OCI-LY1 (cell line): ENCODE results near the gene DENND4B.

Experiments
- H2AFZ ChIP-seq: fragments of 200-600 bp; sonication (generic), shearing (Covaris generic); 2 replicates; pipeline ENCODE4 v1.6.0; 2014; ENCODE audit warnings: antibody characterized with exemption, mild to moderate bottlenecking, low read length
- H3F3A ChIP-seq: fragments of 200-600 bp; sonication (generic), shearing (Covaris generic); 2 replicates; pipeline ENCODE4 v1.6.0; 2014; ENCODE audit warnings: mild to moderate bottlenecking, antibody characterized with exemption, low read length, moderate library complexity; ENCODE audit not compliant: insufficient read depth
- H3K27ac ChIP-seq: fragments of 200-600 bp; sonication (generic); 2 replicates; pipeline ENCODE4 v1.5.1; 2014; ENCODE audit warnings: low read length, mixed run types, mild to moderate bottlenecking, low read depth; ENCODE audit not compliant: poor library complexity, severe bottlenecking
- H3K27me3 ChIP-seq: fragments of 200-600 bp; sonication (generic); 2 replicates; pipeline ENCODE4 v1.6.0; 2014; ENCODE audit warnings: antibody characterized with exemption, mild to moderate bottlenecking, low read length, moderate library complexity; ENCODE audit not compliant: insufficient read depth
- H3K36me3 ChIP-seq: fragments of 200-600 bp; sonication (generic); 2 replicates; pipeline ENCODE4 v1.6.1; 2014; ENCODE audit warnings: mild to moderate bottlenecking, antibody characterized with exemption, low read length, moderate library complexity, mixed read lengths; ENCODE audit not compliant: insufficient read depth
- H3K4me1 ChIP-seq: fragments of 200-600 bp; sonication (generic); 2 replicates; pipeline ENCODE4 v1.5.1; 2014; ENCODE audit warnings: mild to moderate bottlenecking, low read length, moderate library complexity; ENCODE audit not compliant: insufficient read depth, severe bottlenecking
- H3K4me2 ChIP-seq: fragments of 200-600 bp; sonication (generic), shearing (Covaris generic); 2 replicates; pipeline ENCODE4 v1.6.1; 2014; ENCODE audit warnings: low read length
- H3K4me3 ChIP-seq: fragments of 200-600 bp; sonication (generic); 2 replicates; pipeline ENCODE4 v1.5.1; 2014; ENCODE audit warnings: low read length, low read depth, mild to moderate bottlenecking, mixed read lengths; ENCODE audit not compliant: poor library complexity, severe bottlenecking
- H3K79me2 ChIP-seq: fragments of 200-600 bp; shearing (Covaris generic); 2 replicates; pipeline ENCODE4 v1.6.1; 2016; ENCODE audit warnings: mixed run types, low read length, mixed read lengths; ENCODE audit not compliant: insufficient read depth
- H3K9ac ChIP-seq: fragments of 200-600 bp; sonication (generic), shearing (Covaris generic); 2 replicates; pipeline ENCODE4 v1.6.1; 2014; ENCODE audit warnings: mild to moderate bottlenecking, low read length, mixed read lengths
- H3K9me2 ChIP-seq: fragments of 200-600 bp; sonication (generic), shearing (Covaris generic); 2 replicates; pipeline ENCODE4 v1.6.1; 2014; ENCODE audit warnings: low read depth, mild to moderate bottlenecking, low read length, mixed read lengths
- H3K9me3 ChIP-seq: fragments of 200-600 bp; shearing (Covaris generic); 2 replicates; pipeline ENCODE4 v1.6.1; 2014; ENCODE audit warnings: low read length, mixed read lengths
- H4K20me1 ChIP-seq: fragments of 200-600 bp; sonication (generic), shearing (Covaris generic); 2 replicates; pipeline ENCODE4 v1.6.0; 2016; ENCODE audit warnings: mild to moderate bottlenecking, low read length; ENCODE audit not compliant: insufficient read depth
- CTCF ChIP-seq: fragments of 200-600 bp; sonication (generic), shearing (Covaris generic); IDR thresholded peaks from 2 replicates; pipeline ENCODE4 v1.5.1; 2017; ENCODE audit warnings: mild to moderate bottlenecking, antibody characterized with exemption, low read length, moderate library complexity, mixed read lengths
- EZH2 ChIP-seq: fragments of 200-600 bp; sonication (generic), shearing (Covaris generic); IDR thresholded peaks from 2 replicates; pipeline ENCODE4 v1.8.0; 2017; ENCODE audit warnings: borderline replicate concordance, mixed run types, mild to moderate bottlenecking, antibody characterized with exemption, low read length, moderate library complexity, mixed read lengths

DENND4B gene

GRCh38 chr1:153987621-153988020, 41.1 kb upstream of the DENND4B start:
- Histone ChIP-seq H3K79me2 (peaks cover 8% of the 10 kb centered on the region; the same call in 1 of the 2 replicates), H3K9me3 (no peaks in the 10 kb centered on the region), H3K4me1 (peaks cover 35% of the 10 kb centered on the region), H3K27ac (peak overlapping the region; percentile 59), H3K9me2 (no peaks in the 10 kb centered on the region), H3K36me3 (peaks cover 20% of the 10 kb centered on the region), H3K4me3 (no peak overlapping the region), H2AFZ (no peak overlapping the region), H3K4me2 (no peak overlapping the region), H3F3A (no peaks in the 10 kb centered on the region), H3K27me3 (no peaks in the 10 kb centered on the region), H3K9ac (no peak overlapping the region), H4K20me1 (no peaks in the 10 kb centered on the region)
- no peak for TF ChIP-seq EZH2
- TF ChIP-seq CTCF: no peak

- peaks cover 20% of the 10 kb centered on the region for H3K4me1 ChIP-seq
- H2AFZ ChIP-seq: no peak within 1 kb of the TSS; the same call in 1 of the 2 replicates
- H3K4me3 ChIP-seq: peak within 1 kb of the TSS; percentile 27
- H3K79me2 ChIP-seq: peaks cover 1% of the 10 kb centered on the region; the same call in 1 of the 2 replicates
- H3F3A ChIP-seq: no peaks in the 10 kb centered on the region
- H3K9me2 ChIP-seq: no peaks in the 10 kb centered on the region
- peak within 1 kb of the TSS; percentile 30; the same call in 1 of the 2 replicates for H3K9ac ChIP-seq
- no peaks in the 10 kb centered on the region for H3K27me3 ChIP-seq
- H3K36me3 ChIP-seq: peaks cover 5% of the 10 kb centered on the region
- peak within 1 kb of the TSS; percentile 59 for H3K27ac ChIP-seq
- H3K9me3 ChIP-seq: no peaks in the 10 kb centered on the region
- no peaks in the 10 kb centered on the region for H4K20me1 ChIP-seq
- TF ChIP-seq EZH2 (no peak), CTCF (no peak)
- peak within 1 kb of the TSS; percentile 45 for H3K4me2 ChIP-seq
Measured at GRCh38 chr1:153985941-153986761, 39.6 kb upstream of the DENND4B start, which contains the start of gene RAB13. RAB13 (minus strand) TSS chr1:153986339; CDS start chr1:153986236, 103 bp downstream.

GRCh38 chr1:153985341-153985912, 38.9 kb upstream of the DENND4B start:
- Histone ChIP-seq H3K27me3 (no peaks in the 10 kb centered on the region), H3K9me3 (no peaks in the 10 kb centered on the region), H3K4me1 (peaks cover 19% of the 10 kb centered on the region), H3K27ac (no peak overlapping the region), H3K36me3 (no peaks in the 10 kb centered on the region), H3K4me2 (no peak overlapping the region), H4K20me1 (no peaks in the 10 kb centered on the region), H3K4me3 (no peak overlapping the region), H2AFZ (no peak overlapping the region), H3K9me2 (no peaks in the 10 kb centered on the region), H3K79me2 (no peaks in the 10 kb centered on the region), H3K9ac (no peak overlapping the region), H3F3A (no peaks in the 10 kb centered on the region)
- TF ChIP-seq EZH2 (no peak), CTCF (no peak)
